ENCODE results near the gene PTGFRN.

- TF ChIP-seq YY1 (IDR thresholded peaks at IDR 0.05; ENCODE audit: insufficient read depth, insufficient read length) (no peak), ZNF274 (IDR thresholded peaks at IDR 0.05; ENCODE audit: low read depth, low read length) (no peak), SUZ12 (IDR thresholded peaks at IDR 0.05; ENCODE audit: extremely low read depth, insufficient read depth, insufficient read length) (no peak)
Observed at GRCh38 chr1:117029685-117030084, 120.0 kb downstream of the PTGFRN start.
